Esophagus muscularis mucosa (tissue), 3 donors: ENCODE data around the gene FMOD.

Experiments used
- POLR2A ChIP-seq: fragments of 450-650 bp; IDR thresholded peaks from one replicate; pipeline ENCODE4 v1.6.1; 2017; ENCODE audit warnings: antibody characterized with exemption, moderate library complexity, mild to moderate bottlenecking, low read depth
- POLR2AphosphoS5 ChIP-seq, 2 donors: sonication (generic); formaldehyde crosslinking; IDR thresholded peaks; one replicate each; pipeline ENCODE4 v1.6.1; 2017; ENCODE audit warnings: antibody characterized with exemption in 2 of 2
- TF ChIP-seq, protein P1 (sequence below), 3 experiments: fragments of 200-600 bp in 2 of 3; fragments of 450-650 bp in 1 of 3; sonication (generic) in 2 of 3; IDR thresholded peaks; one replicate each; pipeline ENCODE4 v1.5.1; 2017 to 2019; ENCODE audit warnings: antibody characterized with exemption in 3 of 3, mild to moderate bottlenecking in 2 of 3, moderate library complexity in 1 of 3

DNA sequence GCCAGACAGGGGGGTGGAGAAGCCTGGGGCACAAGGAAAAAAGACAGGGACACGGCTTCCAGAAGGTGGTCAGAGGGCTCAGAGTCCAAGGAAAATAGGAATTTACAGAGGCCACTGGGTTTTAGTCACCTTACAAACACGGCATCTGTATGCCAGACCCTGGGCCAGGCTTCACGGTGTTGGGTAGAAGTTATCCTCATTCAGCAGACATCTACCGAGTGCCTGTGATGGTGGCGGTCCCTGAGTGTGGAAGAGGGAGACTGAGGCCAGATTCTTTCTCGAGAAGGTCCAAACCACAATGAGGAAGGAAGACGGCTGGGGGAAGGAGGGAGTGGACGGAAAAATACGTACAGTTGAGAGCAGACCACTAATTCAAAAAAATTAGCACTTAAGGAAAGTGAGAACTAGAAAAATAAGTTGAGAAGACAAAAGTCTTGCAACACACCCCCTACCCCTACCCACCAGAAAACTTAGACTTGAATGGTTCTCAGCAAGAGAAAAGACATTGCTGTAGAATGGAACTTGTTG is 46.5 kb downstream of the FMOD start:
- TF ChIP-seq, protein P1, sequence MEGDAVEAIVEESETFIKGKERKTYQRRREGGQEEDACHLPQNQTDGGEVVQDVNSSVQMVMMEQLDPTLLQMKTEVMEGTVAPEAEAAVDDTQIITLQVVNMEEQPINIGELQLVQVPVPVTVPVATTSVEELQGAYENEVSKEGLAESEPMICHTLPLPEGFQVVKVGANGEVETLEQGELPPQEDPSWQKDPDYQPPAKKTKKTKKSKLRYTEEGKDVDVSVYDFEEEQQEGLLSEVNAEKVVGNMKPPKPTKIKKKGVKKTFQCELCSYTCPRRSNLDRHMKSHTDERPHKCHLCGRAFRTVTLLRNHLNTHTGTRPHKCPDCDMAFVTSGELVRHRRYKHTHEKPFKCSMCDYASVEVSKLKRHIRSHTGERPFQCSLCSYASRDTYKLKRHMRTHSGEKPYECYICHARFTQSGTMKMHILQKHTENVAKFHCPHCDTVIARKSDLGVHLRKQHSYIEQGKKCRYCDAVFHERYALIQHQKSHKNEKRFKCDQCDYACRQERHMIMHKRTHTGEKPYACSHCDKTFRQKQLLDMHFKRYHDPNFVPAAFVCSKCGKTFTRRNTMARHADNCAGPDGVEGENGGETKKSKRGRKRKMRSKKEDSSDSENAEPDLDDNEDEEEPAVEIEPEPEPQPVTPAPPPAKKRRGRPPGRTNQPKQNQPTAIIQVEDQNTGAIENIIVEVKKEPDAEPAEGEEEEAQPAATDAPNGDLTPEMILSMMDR (IDR thresholded peaks at IDR 0.05), result no peak
- TF ChIP-seq POLR2AphosphoS5 (IDR thresholded peaks at IDR 0.05) (no peak), POLR2A (no peak)
